Fibroblast of lung (primary cell): Measurements from ENCODE around the gene STX5. TPM values are rescaled to one million over a fixed set of nuclear protein-coding genes. Genes with fewer than 3 reads are reported as not detected.

Source experiments
- DNase-seq, 2 donors: peaks; one replicate each; pipeline versions ENCODE4 v3.0.0 to v3.0.0-alpha.2; 2010; ENCODE audit warnings: low read depth in 2 of 2
- H2AFZ ChIP-seq: 2 replicates; pipeline ENCODE4 v1.5.1; 2012; ENCODE audit warnings: low read length, control low read depth, inconsistent platforms
- H3K27ac ChIP-seq: 2 replicates; pipeline ENCODE4 v1.5.1; 2011; ENCODE audit warnings: low read length, control low read depth; ENCODE audit not compliant: insufficient read depth
- H3K27me3 ChIP-seq: 2 replicates; pipeline ENCODE4 v1.5.1; 2011; ENCODE audit warnings: mild to moderate bottlenecking, low read length; ENCODE audit not compliant: control insufficient read depth, insufficient read depth
- H3K36me3 ChIP-seq: 2 replicates; pipeline ENCODE4 v1.5.1; 2011; ENCODE audit warnings: low read length; ENCODE audit not compliant: control insufficient read depth, insufficient read depth
- H3K4me1 ChIP-seq: 2 replicates; pipeline ENCODE4 v1.5.1; 2011; ENCODE audit warnings: low read length; ENCODE audit not compliant: control insufficient read depth, insufficient read depth; ENCODE audit errors: extremely low read depth
- H3K4me2 ChIP-seq: 2 replicates; pipeline ENCODE4 v1.5.1; 2011; ENCODE audit warnings: low read length, control low read depth; ENCODE audit not compliant: insufficient read depth; ENCODE audit errors: extremely low read depth
- H3K4me3 ChIP-seq, 4 experiments: fragments of 200-600 bp in 1 of 4; sonication (generic) in 1 of 4; replicated peaks in 1 of 4; 2 replicates each; pipeline ENCODE4 v1.5.1; 2011 to 2016; ENCODE audit warnings: low read length in 4 of 4, low read depth in 3 of 4, mild to moderate bottlenecking in 3 of 4, control low read depth in 2 of 4, inconsistent platforms in 1 of 4, mixed read lengths in 1 of 4; ENCODE audit not compliant: insufficient read depth in 1 of 4; ENCODE audit errors: control extremely low read depth in 1 of 4
- H3K79me2 ChIP-seq: 2 replicates; pipeline ENCODE4 v1.5.1; 2012; ENCODE audit warnings: mild to moderate bottlenecking, low read length, inconsistent platforms; ENCODE audit not compliant: control insufficient read depth, insufficient read depth
- H3K9ac ChIP-seq: 2 replicates; pipeline ENCODE4 v1.5.1; 2011; ENCODE audit warnings: mild to moderate bottlenecking, low read length, control low read depth; ENCODE audit not compliant: insufficient read depth
- H3K9me3 ChIP-seq: 2 replicates; pipeline ENCODE4 v1.5.1; 2012; ENCODE audit warnings: low read depth, low read length; ENCODE audit not compliant: control insufficient read depth, insufficient read depth
- H4K20me1 ChIP-seq: 2 replicates; pipeline ENCODE4 v1.5.1; 2011; ENCODE audit warnings: low read length; ENCODE audit not compliant: control insufficient read depth, insufficient read depth; ENCODE audit errors: extremely low read depth
- CTCF ChIP-seq, 2 donors: IDR thresholded peaks in 1 of 2; conservative IDR thresholded peaks in 1 of 2; 1 replicate in 1 of 2; 2 replicates in 1 of 2; pipeline ENCODE4 v1.5.1; 2011 to 2012; ENCODE audit warnings: low read length in 2 of 2, control low read depth in 1 of 2, inconsistent platforms in 1 of 2, low read depth in 1 of 2, mild to moderate bottlenecking in 1 of 2
- EZH2 ChIP-seq: IDR thresholded peaks from 2 replicates; pipeline ENCODE4 v1.5.1; 2012; ENCODE audit warnings: low read length, control low read depth, mild to moderate bottlenecking; ENCODE audit errors: missing control alignments
- polyA plus RNA-seq, 2 donors: library from polyadenylated mRNA; depleted of rRNA in 1 of 2; stranded (reverse) in 1 of 2; unstranded in 1 of 2; fragments of >200 nt; gene quantifications; 2 replicates each; pipeline ENCODE4 v1.2.1, GENCODE V29; 2011 to 2012; ENCODE audit warnings: missing spikeins in 1 of 2
- total RNA-seq: library from RNA; depleted of rRNA; stranded (reverse); fragments of >200 nt; gene quantifications from 2 replicates; pipeline ENCODE4 v1.2.1, GENCODE V29; 2014

Gene STX5
- total and polyA plus RNA-seq, 2 donors (not counting 1 experiment from before 2014, with no cell fraction given) = 44.9 to 48.9 TPM

GRCh38 chr11:62875698-62876478, 44.0 kb upstream of the STX5 start:
- Histone ChIP-seq H3K27ac (no peak overlapping the region), H3K9ac (no peak overlapping the region)

GRCh38 chr11:62874851-62875250, 43.0 kb upstream of the STX5 start:
- Histone ChIP-seq H3K36me3 (no peaks in the 10 kb centered on the region), H3K9me3 (no peaks in the 10 kb centered on the region), H3K4me3 (no peak overlapping the region), H3K27me3 (no peaks in the 10 kb centered on the region), H2AFZ (no peak overlapping the region), H3K79me2 (no peaks in the 10 kb centered on the region), H4K20me1 (no peaks in the 10 kb centered on the region), H3K4me1 (peaks cover 7% of the 10 kb centered on the region), H3K9ac (no peak overlapping the region), H3K4me2 (no peak overlapping the region), H3K27ac (no peak overlapping the region)
- no peak for TF ChIP-seq CTCF (conservative IDR thresholded peaks at IDR 0.05 in 1 of 2, IDR thresholded peaks at IDR 0.05 in 1 of 2; ENCODE audit: low read depth in 1 of 2, low read length in 2 of 2)
- no peak for TF ChIP-seq EZH2
- no peak for DNase-seq

More at GRCh38 chr11:62875698-62876478, 44.0 kb upstream of the STX5 start:
- no peak for TF ChIP-seq CTCF (conservative IDR thresholded peaks at IDR 0.05 in 1 of 2, IDR thresholded peaks at IDR 0.05 in 1 of 2; ENCODE audit: low read depth in 1 of 2, low read length in 2 of 2)
- TF ChIP-seq EZH2 = no peak
- Histone ChIP-seq H3K9me3 (no peaks in the 10 kb centered on the region), H3K4me3 (no peak overlapping the region), H3K36me3 (no peaks in the 10 kb centered on the region), H2AFZ (no peak overlapping the region), H4K20me1 (no peaks in the 10 kb centered on the region), H3K27me3 (no peaks in the 10 kb centered on the region), H3K4me2 (no peak overlapping the region), H3K4me1 (peaks cover 9% of the 10 kb centered on the region), H3K79me2 (peaks cover 2% of the 10 kb centered on the region)
- no peak for DNase-seq

- H3K79me2 ChIP-seq = no peaks in the 10 kb centered on the region
- H3K9ac ChIP-seq = no peak overlapping the region
- H3K27me3 ChIP-seq = no peaks in the 10 kb centered on the region
- no peak overlapping the region for H3K4me2 ChIP-seq
- no peaks in the 10 kb centered on the region for H3K4me1 ChIP-seq
- TF ChIP-seq CTCF (conservative IDR thresholded peaks at IDR 0.05 in 1 of 2, IDR thresholded peaks at IDR 0.05 in 1 of 2; ENCODE audit: low read depth in 1 of 2, low read length in 2 of 2) = no peak
- TF ChIP-seq EZH2 = no peak
- no peak overlapping the region for H3K27ac ChIP-seq
- H3K9me3 ChIP-seq = no peaks in the 10 kb centered on the region
- no peak overlapping the region for H2AFZ ChIP-seq
- no peaks in the 10 kb centered on the region for H4K20me1 ChIP-seq
- no peaks in the 10 kb centered on the region for H3K36me3 ChIP-seq
- H3K4me3 ChIP-seq = no peak overlapping the region
- DNase-seq = no peak
Measured at GRCh38 chr11:62865635-62866034, 33.8 kb upstream of the STX5 start.
